Measurements from ENCODE around the gene TMEM59L. TPM values are rescaled to one million over a fixed set of nuclear protein-coding genes. Genes with fewer than 3 reads are reported as not detected.

TMEM59L gene
- total and polyA plus RNA-seq, 2 of the 4 experiments (the other 2 are of a cell fraction): under 0.01 to 5.9 TPM

- Histone ChIP-seq H3K23ac (ENCODE audit: low read depth, low read length) (peak overlapping the region; percentile 79; the same call in 1 of the 2 replicates), H3K27me3 (ENCODE audit: control insufficient read depth, insufficient read depth, low read length) (no peaks in the 10 kb centered on the region; the same call in 1 of the 2 replicates), H2AFZ (replicated peaks; ENCODE audit: low read length, poor library complexity) (peak overlapping the region; percentile 90), H3K56ac (ENCODE audit: extremely low read depth, insufficient read depth, low read length) (no peak overlapping the region), H3K14ac (replicated peaks; ENCODE audit: low read depth, low read length) (peak overlapping the region; percentile 90), H4K20me1 (ENCODE audit: insufficient read depth, low read length) (peaks cover 9% of the 10 kb centered on the region), H3K79me1 (ENCODE audit: low read depth in 1 of 2, low read length in 2 of 2) (peaks cover 1 to 12% of the 10 kb centered on the region in 2 experiments; a peak in 3 of 4 replicates), H3K4ac (ENCODE audit: low read depth, low read length) (peak overlapping the region; percentile 43; the same call in 1 of the 2 replicates), H3K4me2 (ENCODE audit: low read depth, low read length) (peak overlapping the region; percentile 54), H3K4me3 (ENCODE audit: insufficient read depth, low read depth, low read length) (peak overlapping the region; percentile 20; the same call in 1 of the 2 replicates), H3K9me1 (ENCODE audit: insufficient read depth, low read length) (no peaks in the 10 kb centered on the region), H3K4me1 (ENCODE audit: control insufficient read depth, insufficient read depth, low read length) (peaks cover 3% of the 10 kb centered on the region), H3K18ac (ENCODE audit: low read depth, low read length) (no peak overlapping the region), H4K5ac (ENCODE audit: low read depth, low read length) (no peak overlapping the region), H2BK15ac (ENCODE audit: low read depth, low read length) (no peak overlapping the region), H3K36me3 (ENCODE audit: control insufficient read depth, insufficient read depth, low read length) (peaks cover 4% of the 10 kb centered on the region), H4K91ac (ENCODE audit: insufficient read depth, low read depth, low read length) (peak overlapping the region; percentile 75; the same call in 1 of the 2 replicates), H2BK5ac (ENCODE audit: low read depth, low read length, poor library complexity, severe bottlenecking) (no peak overlapping the region), H2AK9ac (replicated peaks; ENCODE audit: low read depth, low read length, poor library complexity) (peak overlapping the region; percentile 17), H2BK20ac (ENCODE audit: low read depth, low read length) (no peak overlapping the region), H3K9ac (ENCODE audit: low read depth, low read length) (peak overlapping the region; percentile 31; the same call in 1 of the 2 replicates), H3K27ac (ENCODE audit: insufficient read depth, low read length) (no peak overlapping the region), H4K8ac (ENCODE audit: low read depth in 2 of 2, low read length in 2 of 2) (peak overlapping the region; percentile 28 to 35; a peak in 1 of 4 replicates), H2AK5ac (ENCODE audit: low read depth, low read length) (peak overlapping the region; percentile 78; the same call in 1 of the 2 replicates), H3K9me3 (ENCODE audit: control insufficient read depth, insufficient read depth, low read length) (no peaks in the 10 kb centered on the region), H2BK120ac (ENCODE audit: low read depth, low read length) (peak overlapping the region; percentile 54)
- CTCF ChIA-PET: interaction anchor here (3.0 kb wide), 1 partner anchor 253 kb away, joined by 12 read pairs; no protein-coding TSS in a partner anchor
- in situ Hi-C loops (cut with MboI; ENCODE audit: low sequenced_read_pairs) (no loop called here), intact Hi-C loops (cut with micrococcal nuclease) (loop anchor here (1.0 kb wide), 4 partner anchors 55 to 252 kb away; no protein-coding TSS in a partner anchor), dilution Hi-C loops (cut with HindIII; ENCODE audit: low sequenced_read_pairs, unreplicated experiment) (no loop called here)
- ATAC-seq (ENCODE audit: low read depth) (no peak), DNase-seq (no peak)
- POLR2A ChIA-PET (ENCODE audit: unreplicated experiment): no interaction called here
- TF ChIP-seq POLR2A (IDR thresholded peaks at IDR 0.05; ENCODE audit: low read depth, low read length) (no peak), FOS (IDR thresholded peaks at IDR 0.05; ENCODE audit: low read depth, low read length) (no peak), NFE2L2 (IDR thresholded peaks at IDR 0.05; ENCODE audit: low read depth, low read length) (no peak), CHD1 (IDR thresholded peaks at IDR 0.05; ENCODE audit: low read depth, low read length) (no peak), MAZ (IDR thresholded peaks at IDR 0.05; ENCODE audit: borderline replicate concordance, low read depth, low read length) (no peak), RFX5 (IDR thresholded peaks at IDR 0.05; ENCODE audit: low read depth, low read length) (no peak), RCOR1 (IDR thresholded peaks at IDR 0.05; ENCODE audit: insufficient replicate concordance, low read length) (no peak), SMC3 (IDR thresholded peaks at IDR 0.05; ENCODE audit: low read depth, low read length) (no peak), USF2 (IDR thresholded peaks at IDR 0.05; ENCODE audit: low read depth, low read length) (no peak), CTCF (conservative IDR thresholded peaks at IDR 0.05; ENCODE audit: low read depth, low read length) (no peak), ELK1 (IDR thresholded peaks at IDR 0.05; ENCODE audit: borderline replicate concordance, low read depth, low read length) (no peak), MAFK (IDR thresholded peaks at IDR 0.05; ENCODE audit: low read depth, low read length) (no peak)
- no TSS peak for BruUV-seq (replicated peaks)
- WGBS, 2 experiments (ENCODE audit: extremely low coverage in 2 of 2, insufficient read length in 1 of 2): 27% methylated on average over 9 of the region's 26 CpGs; no CpG with 5 or more reads in 1 of the 2 experiments
Measured at GRCh38 chr19:18594824-18595373, 17.8 kb upstream of the TMEM59L start.

All from IMR-90 (cell line).